ENCODE results near the gene KRTAP5-10.
"Not testable (repeated sequence)": the region's sequence is repeated elsewhere in the genome, so short reads cannot be mapped to it uniquely, and the experiment has no call there.

Gene KRTAP5-10

DNA sequence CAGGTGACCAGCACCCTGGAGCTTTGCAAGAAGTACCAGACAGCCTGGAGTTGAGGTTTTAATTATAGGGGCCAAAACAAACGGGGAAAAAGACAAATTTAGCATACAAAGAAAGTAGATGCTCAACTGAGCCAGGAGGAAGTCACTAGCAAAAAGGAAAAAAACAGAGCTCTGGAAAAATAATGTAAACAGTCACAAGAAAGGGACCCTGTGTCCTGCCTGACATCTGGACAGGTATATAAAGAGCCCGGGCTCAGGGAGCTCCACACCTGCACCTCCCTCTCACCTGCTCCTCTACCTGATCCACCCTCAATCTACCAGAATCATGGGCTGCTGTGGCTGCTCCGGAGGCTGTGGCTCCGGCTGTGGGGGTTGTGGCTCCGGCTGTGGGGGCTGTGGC is at the start of gene KRTAP5-10:
TSS of gene KRTAP5-10 (plus strand) at position 301 of the 400 bp plus-strand sequence. CDS start at position 326, 25 bp downstream.
- in situ Hi-C loops (cut with HindIII; ENCODE audit: low sequenced_read_pairs): no loop called here

DNA sequence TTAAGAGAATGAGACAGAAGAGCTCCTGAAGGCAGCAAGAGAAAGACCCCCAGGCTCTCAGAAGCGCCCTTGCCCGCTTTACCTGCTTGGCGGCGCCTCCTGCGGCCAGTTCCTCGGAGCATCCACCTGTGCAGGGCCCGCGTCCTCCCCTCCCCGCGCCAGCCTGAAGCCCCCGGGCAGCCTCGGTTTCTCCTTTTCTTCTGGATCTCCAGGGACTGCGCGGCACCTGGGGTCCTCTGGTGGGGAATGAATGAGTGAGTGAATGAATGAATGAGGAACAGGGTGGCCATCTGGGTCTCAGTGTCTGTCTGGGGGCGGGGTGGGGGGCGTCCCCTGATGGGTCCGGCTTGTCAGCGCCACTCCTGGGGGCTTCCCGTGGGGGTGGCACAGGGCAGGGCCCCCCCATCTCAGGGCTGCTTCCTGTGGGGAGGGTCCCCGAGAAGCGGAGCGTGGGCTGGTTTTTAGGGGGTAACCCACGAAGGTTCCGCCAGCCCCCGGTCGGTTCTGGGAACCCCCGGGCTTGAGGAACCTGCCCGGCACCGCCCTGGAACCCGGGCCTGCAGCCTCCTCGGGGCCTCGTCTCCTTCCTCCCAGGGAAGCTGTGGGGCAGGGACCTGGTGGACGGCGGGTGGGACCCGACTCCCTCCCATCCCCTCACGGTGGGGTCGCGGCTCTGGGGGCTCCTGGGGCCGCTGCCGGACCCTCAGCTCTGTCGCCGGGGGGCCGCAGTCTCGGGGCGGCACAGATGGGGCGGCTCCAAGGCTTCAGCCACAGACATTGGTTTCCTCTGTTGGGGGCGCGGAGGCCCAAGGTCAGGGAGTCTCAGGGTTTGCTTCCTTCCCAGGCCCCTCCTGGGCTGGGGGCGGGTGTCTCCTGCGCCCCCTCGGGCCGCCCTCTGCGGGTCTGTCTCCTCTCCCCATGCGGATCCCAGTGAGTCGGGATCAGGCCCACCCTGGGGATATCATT is 46.6 kb upstream of the KRTAP5-10 start:
- in situ Hi-C loops (cut with HindIII; ENCODE audit: low sequenced_read_pairs): no loop called here

DNA sequence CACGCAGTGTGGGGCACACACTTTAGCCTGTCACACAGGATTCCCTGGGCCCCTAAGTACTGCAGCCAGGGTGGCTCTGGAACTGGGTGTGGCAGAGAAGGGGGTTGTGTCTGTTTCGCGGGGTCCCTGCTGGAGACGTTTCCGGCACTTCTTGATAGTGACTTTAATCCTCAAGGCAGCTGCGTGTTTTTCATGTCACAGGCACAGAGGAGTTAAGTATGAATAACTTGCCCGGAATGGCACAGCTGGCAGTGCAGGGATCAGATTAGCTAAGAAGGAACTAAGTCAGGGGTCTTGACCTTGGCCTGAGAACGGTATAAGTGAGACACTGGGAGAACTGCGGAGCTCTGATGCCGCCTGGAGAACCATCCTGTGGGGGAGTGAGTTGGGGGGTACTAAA is 45.8 kb upstream of the KRTAP5-10 start:
- in situ Hi-C loops (cut with HindIII; ENCODE audit: low sequenced_read_pairs): no loop called here

DNA sequence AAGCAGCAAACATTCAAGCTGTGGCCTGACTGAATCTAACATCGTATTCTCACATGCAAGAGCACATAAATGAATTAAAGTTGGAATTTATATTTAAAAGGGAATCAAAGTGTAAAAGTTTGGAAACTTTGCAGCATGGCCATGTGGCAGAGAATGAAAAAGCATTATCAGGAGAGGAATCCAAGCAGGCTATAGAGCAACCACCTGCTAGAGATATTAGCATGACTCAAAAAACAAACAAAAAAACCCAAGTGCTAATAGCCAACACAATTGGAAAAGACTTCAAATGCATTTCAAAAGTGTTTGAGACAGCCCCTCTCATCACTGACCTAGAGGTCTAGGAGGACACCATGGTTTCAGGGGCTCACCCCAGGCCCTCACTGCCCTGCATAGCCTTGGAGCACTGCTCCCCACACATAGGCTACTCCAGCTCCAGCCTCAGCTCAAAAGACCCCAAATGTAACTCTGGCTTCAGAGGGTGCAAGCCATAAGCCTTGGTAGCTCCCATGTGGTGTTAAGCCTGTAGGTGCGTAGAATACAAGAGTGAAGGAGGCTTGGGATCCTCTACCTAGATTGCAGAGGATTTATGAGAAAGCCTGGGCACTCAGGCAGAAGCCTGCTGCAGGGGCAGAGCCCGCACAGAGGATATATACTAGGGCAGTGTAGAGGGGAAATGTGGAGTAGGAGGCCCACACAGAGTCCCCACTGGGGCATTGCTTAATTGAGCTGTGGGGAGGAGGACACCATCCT is 40.0 kb upstream of the KRTAP5-10 start:
- in situ Hi-C loops (cut with HindIII; ENCODE audit: low sequenced_read_pairs): no loop called here

GRCh38 chr11:71525938-71526495 is 39.3 kb upstream of the KRTAP5-10 start:
- in situ Hi-C loops (cut with HindIII; ENCODE audit: low sequenced_read_pairs): no loop called here

DNA sequence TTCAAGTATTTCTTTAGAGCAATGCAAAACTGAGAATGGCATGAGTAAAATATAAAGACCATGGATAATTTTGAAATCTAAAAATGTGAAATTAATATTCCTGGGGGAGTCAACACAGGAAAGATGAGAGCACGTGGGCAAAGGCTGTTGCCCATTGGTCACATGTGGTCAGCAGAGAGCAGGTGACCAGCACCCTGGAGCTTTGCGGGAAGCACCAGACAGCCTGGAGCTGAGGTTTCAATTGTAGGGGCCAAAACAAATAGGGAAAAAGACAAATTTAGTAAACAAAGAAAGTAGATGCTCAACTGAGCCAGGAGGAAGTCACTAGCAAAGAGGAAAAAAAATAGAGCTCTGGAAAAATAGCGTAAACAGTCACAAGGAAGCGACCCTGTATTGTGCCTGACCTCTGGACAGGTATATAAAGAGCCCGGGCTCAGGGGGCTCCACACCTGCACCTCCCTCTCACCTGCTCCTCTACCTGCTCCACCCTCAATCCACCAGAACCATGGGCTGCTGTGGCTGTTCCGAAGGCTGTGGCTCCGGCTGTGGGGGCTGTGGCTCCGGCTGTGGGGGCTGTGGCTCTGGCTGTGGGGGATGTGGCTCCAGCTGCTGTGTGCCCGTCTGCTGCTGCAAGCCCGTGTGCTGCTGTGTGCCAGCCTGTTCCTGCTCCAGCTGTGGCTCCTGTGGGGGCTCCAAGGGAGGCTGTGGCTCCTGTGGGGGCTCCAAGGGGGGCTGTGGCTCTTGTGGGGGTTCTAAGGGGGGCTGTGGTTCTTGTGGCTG is 38.4 kb upstream of the KRTAP5-10 start, which contains the start of gene KRTAP5-7:
TSS of gene KRTAP5-7 (plus strand) at position 472 of the 780 bp plus-strand sequence. CDS start at position 506, 34 bp downstream.
- in situ Hi-C loops (cut with HindIII; ENCODE audit: low sequenced_read_pairs): not testable (repeated sequence)

- in situ Hi-C loops (cut with HindIII; ENCODE audit: low sequenced_read_pairs): no loop called here
Measured at GRCh38 chr11:71527576-71528210, 37.7 kb upstream of the KRTAP5-10 start.

GRCh38 chr11:71530602-71531001 is 34.8 kb upstream of the KRTAP5-10 start:
- in situ Hi-C loops (cut with HindIII; ENCODE audit: low sequenced_read_pairs): no loop called here

DNA sequence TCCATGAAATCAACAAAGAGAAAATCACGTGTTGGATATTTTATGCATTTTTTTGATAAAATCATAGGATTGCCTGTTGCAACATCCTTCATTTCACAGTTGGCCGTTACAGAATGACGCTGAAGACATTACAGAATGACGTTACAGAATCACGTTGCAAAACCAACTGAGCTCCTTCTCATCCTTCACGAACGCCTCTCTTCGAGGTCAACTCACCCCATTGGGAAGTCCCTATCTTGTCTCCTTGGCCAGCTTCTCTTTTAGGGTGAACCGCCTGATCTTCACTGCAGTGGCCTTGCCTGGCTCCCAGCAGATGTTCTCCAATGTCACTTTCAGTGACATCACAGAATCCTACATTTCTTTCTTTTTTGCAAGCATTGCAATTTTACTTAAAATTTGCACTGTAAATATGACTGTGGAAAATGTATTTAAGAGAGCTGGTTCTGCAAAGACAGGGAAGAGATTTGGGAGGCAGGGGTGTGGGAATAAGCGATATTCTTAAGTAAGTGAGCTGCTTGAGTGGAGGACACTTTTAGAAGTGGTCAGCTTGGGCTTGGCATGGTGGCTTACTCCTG is 33.2 kb upstream of the KRTAP5-10 start:
- in situ Hi-C loops (cut with HindIII; ENCODE audit: low sequenced_read_pairs): no loop called here

DNA sequence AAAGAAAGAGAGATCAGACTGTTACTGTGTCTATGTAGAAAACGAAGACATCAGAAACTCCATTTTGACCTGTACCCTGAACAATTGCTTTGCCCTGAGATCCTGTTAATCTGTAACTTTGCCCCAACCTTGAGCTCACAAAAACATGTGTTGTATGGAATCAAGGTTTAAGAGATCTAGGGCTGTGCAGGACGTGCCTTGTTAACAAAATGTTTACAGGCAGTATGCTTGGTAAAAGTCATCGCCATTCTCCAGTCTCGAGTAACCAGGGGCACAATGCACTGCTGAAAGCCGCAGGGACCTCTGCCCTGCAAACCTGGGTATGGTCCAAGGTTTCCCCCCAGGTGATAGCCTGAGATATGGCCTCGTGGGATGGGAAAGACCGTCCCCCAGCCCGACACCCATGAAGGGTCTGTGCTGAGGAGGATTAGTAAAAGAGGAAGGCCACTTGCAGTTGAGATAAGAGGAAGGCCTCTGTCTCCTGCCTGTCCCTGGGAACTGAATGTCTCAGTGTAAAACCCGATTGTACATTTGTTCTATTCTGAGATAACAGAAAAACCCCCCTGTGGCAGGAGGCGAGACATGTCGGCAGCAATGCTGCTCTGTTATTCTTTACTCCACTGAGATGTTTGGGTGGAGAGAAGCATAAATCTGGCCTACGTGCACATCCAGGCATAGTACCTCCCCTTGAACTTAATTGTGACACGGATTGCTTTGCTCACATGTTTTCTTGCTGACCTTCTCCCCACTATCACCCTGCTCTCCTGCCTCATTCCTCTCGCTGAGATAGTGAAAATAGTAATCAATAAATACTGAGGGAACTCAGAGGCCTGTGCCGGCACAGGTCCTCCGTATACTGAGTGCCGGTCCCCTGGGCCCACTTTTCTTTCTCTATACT is 30.4 kb upstream of the KRTAP5-10 start:
- in situ Hi-C loops (cut with HindIII; ENCODE audit: low sequenced_read_pairs): not testable (repeated sequence)

- in situ Hi-C loops (cut with HindIII; ENCODE audit: low sequenced_read_pairs): no loop called here
Measured at GRCh38 chr11:71535825-71536224, 29.5 kb upstream of the KRTAP5-10 start.

GRCh38 chr11:71537537-71537936 is 27.8 kb upstream of the KRTAP5-10 start:
- in situ Hi-C loops (cut with HindIII; ENCODE audit: low sequenced_read_pairs): no loop called here

- in situ Hi-C loops (cut with HindIII; ENCODE audit: low sequenced_read_pairs): not testable (repeated sequence)
Measured at GRCh38 chr11:71537977-71538665, 27.2 kb upstream of the KRTAP5-10 start, which contains the start of gene KRTAP5-8. TSS of gene KRTAP5-8 (plus strand) at chr11:71538025. CDS start at chr11:71538056, 31 bp downstream.

GRCh38 chr11:71538666-71538990 is 26.7 kb upstream of the KRTAP5-10 start:
- in situ Hi-C loops (cut with HindIII; ENCODE audit: low sequenced_read_pairs): no loop called here

- in situ Hi-C loops (cut with HindIII; ENCODE audit: low sequenced_read_pairs): no loop called here
Measured at GRCh38 chr11:71539017-71539416, 26.3 kb upstream of the KRTAP5-10 start.

- in situ Hi-C loops (cut with HindIII; ENCODE audit: low sequenced_read_pairs): not testable (repeated sequence)
Measured at GRCh38 chr11:71539971-71540370, 25.4 kb upstream of the KRTAP5-10 start.

DNA sequence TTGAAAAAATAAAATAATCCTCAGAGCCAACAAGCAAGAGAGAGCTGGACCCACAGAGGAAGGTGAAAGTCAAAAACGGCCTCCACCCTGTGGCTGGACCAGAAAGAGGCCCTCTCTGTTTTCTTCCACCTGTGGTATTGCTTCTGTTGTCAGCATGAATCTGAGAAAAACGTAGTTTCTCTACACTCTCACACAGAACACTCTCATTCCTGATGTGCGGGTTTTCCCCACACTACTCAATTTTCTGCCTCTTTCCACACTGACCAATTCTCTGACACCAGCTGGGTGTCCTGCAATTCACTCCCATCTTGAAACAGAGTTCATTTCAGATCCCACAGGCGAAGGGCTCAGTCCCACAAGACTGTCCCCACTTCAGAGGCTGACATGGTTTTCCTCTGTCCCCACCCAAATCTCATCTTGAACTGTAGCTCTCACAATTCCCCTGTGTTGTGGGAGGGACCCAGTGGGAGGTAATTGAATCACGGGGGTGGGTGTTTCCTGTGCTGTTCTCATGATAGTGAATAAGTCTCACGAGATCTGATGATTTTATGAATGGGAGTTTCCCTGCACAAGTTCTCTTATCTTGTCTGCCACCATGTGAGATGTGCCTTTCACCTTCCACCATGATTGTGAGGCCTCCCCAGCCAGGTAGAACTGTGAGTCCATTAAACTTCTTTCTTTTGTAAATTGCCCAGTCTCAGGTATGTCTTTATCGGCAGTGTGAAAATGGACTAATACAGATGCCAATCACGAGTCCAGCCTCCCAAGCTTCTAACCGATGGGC is 24.6 kb upstream of the KRTAP5-10 start:
- in situ Hi-C loops (cut with HindIII; ENCODE audit: low sequenced_read_pairs): not testable (repeated sequence)

Measured in DLD1 (cell line).